ENCODE results near the gene MBNL2. TPM values are rescaled to one million over a fixed set of nuclear protein-coding genes. Genes with fewer than 3 reads are reported as not detected.

Gene MBNL2
- total and polyA plus RNA-seq, 10 of the 15 experiments (the other 5 are each of a cell fraction or from before 2014, with no cell fraction given): 1.6 to 9.7 (median 6.7) TPM

DNA sequence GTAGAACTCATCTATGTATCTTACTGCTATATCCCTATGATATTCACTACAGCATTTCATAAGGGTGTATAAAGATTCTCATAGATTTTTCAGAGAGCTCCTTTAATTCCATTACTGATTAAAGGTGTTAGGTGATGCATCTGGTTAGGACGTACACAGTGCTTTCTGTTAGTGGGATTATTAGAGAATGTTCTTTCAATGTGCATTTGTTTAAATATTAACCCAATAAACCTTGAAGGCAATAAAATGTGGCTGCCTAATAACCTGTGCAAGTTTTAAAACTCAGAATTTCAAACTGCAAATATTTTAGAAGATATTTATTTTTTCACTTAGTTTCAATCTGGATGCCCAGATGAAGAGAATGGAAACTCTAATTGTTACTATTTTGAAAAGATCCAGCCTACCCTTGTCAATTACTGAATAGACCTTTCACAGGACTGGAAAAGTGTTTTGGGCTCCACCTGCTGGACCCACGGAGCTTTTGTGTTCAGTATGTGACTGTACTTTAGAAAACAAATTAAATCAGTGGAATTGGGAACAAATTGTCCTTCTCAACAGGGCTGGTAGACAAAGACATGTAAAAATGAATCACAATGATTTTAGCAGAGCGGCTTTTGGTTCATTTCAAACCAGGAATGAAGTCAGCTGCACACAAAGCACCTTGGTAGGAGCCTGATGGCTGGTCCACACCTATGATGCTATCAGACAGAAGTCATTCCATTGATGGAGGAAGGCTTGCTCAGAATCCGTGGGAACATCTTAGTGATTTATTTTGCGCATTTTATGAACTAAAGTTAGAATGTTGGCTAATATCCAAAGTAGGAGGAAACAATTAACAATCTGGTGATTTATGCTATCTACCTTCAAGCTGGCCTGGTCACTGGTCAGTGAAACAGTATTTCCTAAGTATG lies 122.4 kb downstream of the MBNL2 start (continued):
- no peak for TF ChIP-seq RELB (IDR thresholded peaks at IDR 0.05; ENCODE audit: low read depth)
- TF ChIP-seq, protein P1, sequence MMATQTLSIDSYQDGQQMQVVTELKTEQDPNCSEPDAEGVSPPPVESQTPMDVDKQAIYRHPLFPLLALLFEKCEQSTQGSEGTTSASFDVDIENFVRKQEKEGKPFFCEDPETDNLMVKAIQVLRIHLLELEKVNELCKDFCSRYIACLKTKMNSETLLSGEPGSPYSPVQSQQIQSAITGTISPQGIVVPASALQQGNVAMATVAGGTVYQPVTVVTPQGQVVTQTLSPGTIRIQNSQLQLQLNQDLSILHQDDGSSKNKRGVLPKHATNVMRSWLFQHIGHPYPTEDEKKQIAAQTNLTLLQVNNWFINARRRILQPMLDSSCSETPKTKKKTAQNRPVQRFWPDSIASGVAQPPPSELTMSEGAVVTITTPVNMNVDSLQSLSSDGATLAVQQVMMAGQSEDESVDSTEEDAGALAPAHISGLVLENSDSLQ (IDR thresholded peaks at IDR 0.05): no peak
- TF ChIP-seq RAD21 (IDR thresholded peaks at IDR 0.05; ENCODE audit: insufficient read depth, low read depth, low read length): peak; percentile 85
- TF ChIP-seq SMC3 (IDR thresholded peaks at IDR 0.05; ENCODE audit: borderline replicate concordance, low read length): peak; percentile 82; the same call in 1 of the 2 replicates

DNA sequence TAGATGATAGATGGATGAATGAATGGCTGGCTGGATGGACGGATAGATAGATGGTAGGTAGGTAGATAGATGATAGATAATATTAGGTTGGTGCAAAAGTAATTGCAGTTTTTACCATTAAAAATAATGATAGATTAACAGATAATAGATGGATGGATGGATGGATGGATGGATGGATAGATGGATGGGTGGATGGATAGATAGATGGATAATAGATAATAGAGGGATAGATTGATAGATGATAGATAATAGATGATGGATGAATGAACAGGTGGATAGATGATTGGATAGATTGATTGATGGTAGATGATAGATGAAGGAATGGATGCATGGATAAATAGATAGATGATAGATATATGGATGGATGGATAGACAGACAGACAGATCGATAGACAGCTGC lies 124.0 kb downstream of the MBNL2 start:
- no peaks in the 10 kb centered on the region for H4K20me1 ChIP-seq (ENCODE audit: control insufficient read depth, insufficient read depth)
- ATAC-seq (no peak), DNase-seq (ENCODE audit: low read depth, low spot score) (no peak), FAIRE-seq (no peak)
- intact Hi-C loops (cut with micrococcal nuclease; ENCODE audit: unreplicated experiment): no loop called here
- H3K36me3 ChIP-seq (ENCODE audit: control insufficient read depth in 2 of 2, insufficient read depth in 2 of 2, low read length in 1 of 2): peaks cover 0 to 5% of the 10 kb centered on the region in 2 experiments; a peak in 1 of 4 replicates
- no peaks in the 10 kb centered on the region for H3K79me2 ChIP-seq (ENCODE audit: control insufficient read depth, insufficient read depth, low read length)
- ChIA-PET CTCF (interaction anchor here (0.6 to 10.7 kb wide), 3 partner anchors 8 to 237 kb away, joined by 3 to 96 read pairs (median 12); no protein-coding TSS in a partner anchor), RAD21 (ENCODE audit: unreplicated experiment) (interaction anchor here (2.9 kb wide), 1 partner anchor 236 kb away, joined by 38 read pairs; no protein-coding TSS in a partner anchor), POLR2A (no interaction called here), SMC1A (ENCODE audit: uncharacterized antibody, unreplicated experiment) (interaction anchor here (1.1 to 2.6 kb wide), 2 partner anchors 121 to 236 kb away, joined by 3 to 38 read pairs; no protein-coding TSS in a partner anchor)
- 91% methylated on average over 2 of the region's 2 CpGs for WGBS (ENCODE audit: insufficient coverage, insufficient replicate concordance, low lambda C conversion rate, missing lambda C conversion rate)
- no peak overlapping the region for H3K27ac ChIP-seq (ENCODE audit: control insufficient read depth, insufficient read depth)
- no peaks in the 10 kb centered on the region for H3K4me1 ChIP-seq (ENCODE audit: control insufficient read depth, insufficient read depth, low read length)
- H3K4me3 ChIP-seq: no peak overlapping the region
- no peaks in the 10 kb centered on the region for H3K27me3 ChIP-seq (replicated peaks in 1 of 2; ENCODE audit: control insufficient read depth in 2 of 2, insufficient read depth in 2 of 2, low read length in 1 of 2)
- no peak overlapping the region for H3K4me2 ChIP-seq (ENCODE audit: control insufficient read depth, insufficient read depth)
- H2AFZ ChIP-seq (ENCODE audit: control insufficient read depth, low read depth, low read length): no peak overlapping the region
- BruUV-seq (replicated peaks): no TSS peak
- no peak overlapping the region for H3K9ac ChIP-seq (ENCODE audit: control insufficient read depth, insufficient read depth, low read length)
- no peaks in the 10 kb centered on the region for H3K9me3 ChIP-seq (replicated peaks; ENCODE audit: control insufficient read depth, insufficient read depth, low read length)
- in situ Hi-C loops (cut with MboI): no loop called here
- TF ChIP-seq SMARCA5 (IDR thresholded peaks at IDR 0.05) (no peak), POU2F2 (IDR thresholded peaks at IDR 0.05; ENCODE audit: borderline replicate concordance, low read depth, low read length) (no peak), ZBED1 (IDR thresholded peaks at IDR 0.05; ENCODE audit: borderline replicate concordance) (no peak), ATF3 (IDR thresholded peaks at IDR 0.05; ENCODE audit: borderline replicate concordance, extremely low read depth, low read depth, low read length) (no peak), EGR1 (IDR thresholded peaks at IDR 0.05; ENCODE audit: borderline replicate concordance in 1 of 2, low read depth in 2 of 2, low read length in 2 of 2) (no peak), PRDM15 (CRISPR knock-in tag; IDR thresholded peaks at IDR 0.05) (no peak)
- TF ChIP-seq, protein P2, sequence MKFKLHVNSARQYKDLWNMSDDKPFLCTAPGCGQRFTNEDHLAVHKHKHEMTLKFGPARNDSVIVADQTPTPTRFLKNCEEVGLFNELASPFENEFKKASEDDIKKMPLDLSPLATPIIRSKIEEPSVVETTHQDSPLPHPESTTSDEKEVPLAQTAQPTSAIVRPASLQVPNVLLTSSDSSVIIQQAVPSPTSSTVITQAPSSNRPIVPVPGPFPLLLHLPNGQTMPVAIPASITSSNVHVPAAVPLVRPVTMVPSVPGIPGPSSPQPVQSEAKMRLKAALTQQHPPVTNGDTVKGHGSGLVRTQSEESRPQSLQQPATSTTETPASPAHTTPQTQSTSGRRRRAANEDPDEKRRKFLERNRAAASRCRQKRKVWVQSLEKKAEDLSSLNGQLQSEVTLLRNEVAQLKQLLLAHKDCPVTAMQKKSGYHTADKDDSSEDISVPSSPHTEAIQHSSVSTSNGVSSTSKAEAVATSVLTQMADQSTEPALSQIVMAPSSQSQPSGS (IDR thresholded peaks at IDR 0.05; ENCODE audit: low read length): no peak

All from GM12878 (cell line).